Natural killer cell (primary cell): ENCODE results near the gene RABEPK. TPM values are rescaled to one million over a fixed set of nuclear protein-coding genes. Genes with fewer than 3 reads are reported as not detected.

ENCODE experiments used
- ATAC-seq, 3 donors: fragments of 150-1000 bp in 2 of 3; fragments of 200-7000 bp in 1 of 3; cut with Tn5 transposase; 1 replicate in 1 of 3; 2 replicates in 2 of 3; pipeline ENCODE4 v1.10.0; 2021; ENCODE audit warnings: mild to moderate bottlenecking in 2 of 3, moderate library complexity in 2 of 3
- DNase-seq, 2 donors: peaks; one replicate each; pipeline versions ENCODE4 v3.0.0 to v3.0.0-alpha.2; 2013 to 2021; ENCODE audit warnings: mixed read lengths in 1 of 2
- H3K27ac ChIP-seq: one replicate; pipeline ENCODE4 v1.5.1; 2013; ENCODE audit warnings: mild to moderate bottlenecking, low read length
- H3K27me3 ChIP-seq: one replicate; pipeline ENCODE4 v1.6.1; 2013; ENCODE audit warnings: low read length; ENCODE audit not compliant: control insufficient read depth, insufficient read depth
- H3K36me3 ChIP-seq: one replicate; pipeline ENCODE4 v1.6.1; 2013; ENCODE audit warnings: low read length; ENCODE audit not compliant: control insufficient read depth, insufficient read depth
- H3K4me1 ChIP-seq: one replicate; pipeline ENCODE4 v1.6.1; 2013; ENCODE audit warnings: low read length; ENCODE audit not compliant: control insufficient read depth, insufficient read depth
- H3K4me3 ChIP-seq: one replicate; pipeline ENCODE4 v1.5.1; 2013; ENCODE audit warnings: low read length
- H3K9me3 ChIP-seq: one replicate; pipeline ENCODE4 v1.6.1; 2013; ENCODE audit warnings: low read length; ENCODE audit not compliant: control insufficient read depth, insufficient read depth
- H3K27ac Mint-ChIP-seq, 2 donors: one replicate each; pipeline ENCODE4 v1.8.0; 2022; ENCODE audit warnings: mild to moderate bottlenecking in 2 of 2, mixed read lengths in 2 of 2, moderate library complexity in 1 of 2
- H3K27me3 Mint-ChIP-seq, 2 donors: one replicate each; pipeline ENCODE4 v1.8.0; 2022; ENCODE audit warnings: low read depth in 2 of 2, mixed read lengths in 2 of 2
- H3K36me3 Mint-ChIP-seq: one replicate; pipeline ENCODE4 v1.8.0; 2022; ENCODE audit warnings: mixed read lengths
- H3K4me1 Mint-ChIP-seq, 2 donors: one replicate each; pipeline ENCODE4 v1.8.0; 2022; ENCODE audit warnings: mixed read lengths in 2 of 2
- H3K4me3 Mint-ChIP-seq: one replicate; pipeline ENCODE4 v1.8.0; 2022; ENCODE audit warnings: mild to moderate bottlenecking, moderate library complexity, mixed read lengths
- H3K9me3 Mint-ChIP-seq, 2 donors: one replicate each; pipeline ENCODE4 v1.8.0; 2022; ENCODE audit warnings: mixed read lengths in 2 of 2
- CTCF ChIP-seq: fragments of 200-600 bp; IDR thresholded peaks from one replicate; pipeline ENCODE4 v1.8.0; 2022; ENCODE audit warnings: antibody characterized with exemption
- WGBS: methylation state at CpG from one replicate; pipeline ENCODE4 v1.1.7; 2013; ENCODE audit warnings: missing lambda C conversion rate; ENCODE audit not compliant: insufficient coverage; 5-methylcytosine and 5-hydroxymethylcytosine counted together
- intact Hi-C: fragments of 100-400 bp; cut with micrococcal nuclease; formaldehyde crosslinking; loops from one replicate; pipeline ENCODE4 v1.14.2; 2022
- total RNA-seq, 4 donors: library from RNA; stranded (reverse); fragments of 120-200 nt in 1 of 4; gene quantifications; one replicate each; pipeline versions ENCODE4 v1.2.3 to v1.2.4, GENCODE V29; 2013 to 2022

The RABEPK gene
- total RNA-seq, 3 donors from 2014 or later (not counting 1 experiment from before 2014, with no cell fraction given): 10.6 to 13.1 (median 11.8) TPM

DNA sequence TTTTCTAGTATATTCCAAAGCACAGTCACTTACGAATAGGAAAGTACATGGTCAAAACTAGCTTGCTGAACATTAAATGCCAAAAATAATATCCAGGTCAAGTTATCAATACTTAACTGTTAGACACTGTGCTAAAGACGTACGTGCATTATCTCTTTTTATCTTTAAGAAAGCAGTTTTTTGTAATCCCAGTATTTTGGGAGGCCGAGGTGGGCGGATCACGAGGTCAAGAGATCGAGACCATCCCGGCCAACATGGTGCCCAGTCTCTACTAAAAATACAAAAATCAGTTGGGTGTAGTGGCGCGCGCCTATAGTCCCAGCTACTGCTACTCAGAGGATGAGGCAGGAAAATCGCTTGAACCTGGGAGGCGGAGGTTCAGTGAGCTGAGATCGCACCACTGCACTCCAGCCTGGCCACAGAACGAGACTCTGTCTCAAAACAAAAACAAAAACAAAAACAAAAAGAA lies 43.5 kb downstream of the RABEPK start:
- Mint-ChIP-seq H3K36me3 (peaks cover 5% of the 10 kb centered on the region), H3K9me3 (no peaks in the 10 kb centered on the region), H3K4me3 (peak overlapping the region; percentile 50), H3K27ac (peak overlapping the region in 1 of 2 donors; percentile 70), H3K4me1 (peaks cover 30 to 34% of the 10 kb centered on the region in 2 donors), H3K27me3 (peaks cover 0 to 2% of the 10 kb centered on the region in 2 donors)
- Histone ChIP-seq H3K9me3 (no peaks in the 10 kb centered on the region), H3K36me3 (peaks cover 6% of the 10 kb centered on the region), H3K27me3 (no peaks in the 10 kb centered on the region), H3K27ac (no peak overlapping the region), H3K4me1 (peaks cover 22% of the 10 kb centered on the region), H3K4me3 (no peak overlapping the region)
- intact Hi-C loops: loop anchor here (10.0 kb wide), 1 partner anchor 379 kb away; the partner anchor contains the start of genes ARPC5L and RPL35
- no peak for DNase-seq
- 98% methylated on average over 15 of the region's 15 CpGs for WGBS
- no peak for ATAC-seq
- no peak for TF ChIP-seq CTCF

DNA sequence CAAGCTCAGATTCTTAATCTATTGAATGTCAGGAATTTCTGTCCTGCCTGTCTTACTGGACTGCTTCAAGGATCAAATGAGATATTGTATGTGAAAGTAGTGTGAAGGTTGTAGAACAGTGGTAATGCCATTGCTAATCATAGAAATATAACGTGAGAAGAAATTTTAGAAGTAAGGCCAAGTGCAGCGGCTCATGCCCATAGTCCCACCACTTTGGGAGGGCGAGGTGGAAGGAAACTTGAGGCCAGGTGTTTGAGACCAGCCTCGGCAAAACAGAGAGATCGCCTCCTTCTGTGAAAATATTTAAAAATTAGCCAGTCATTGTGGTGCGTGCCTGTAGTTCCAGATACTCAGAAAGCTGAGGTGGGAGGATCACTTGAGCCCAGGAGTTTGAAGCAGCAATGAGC lies 45.9 kb downstream of the RABEPK start:
- DNase-seq: no peak
- H3K27me3 Mint-ChIP-seq: peaks cover 0 to under 1% of the 10 kb centered on the region in 2 donors
- intact Hi-C loops: loop anchor here (10.0 kb wide), 1 partner anchor 381 kb away; the partner anchor contains the start of genes ARPC5L and RPL35
- H3K27ac Mint-ChIP-seq: no peak overlapping the region
- ATAC-seq: no peak
- peaks cover 12% of the 10 kb centered on the region for H3K4me1 ChIP-seq
- no peak overlapping the region for H3K27ac ChIP-seq
- H3K9me3 ChIP-seq: no peaks in the 10 kb centered on the region
- H3K9me3 Mint-ChIP-seq: no peaks in the 10 kb centered on the region
- no peak for TF ChIP-seq CTCF
- H3K36me3 Mint-ChIP-seq: no peaks in the 10 kb centered on the region
- 63% methylated on average over 6 of the region's 6 CpGs for WGBS
- no peaks in the 10 kb centered on the region for H3K27me3 ChIP-seq
- no peak overlapping the region for H3K4me3 ChIP-seq
- H3K4me1 Mint-ChIP-seq: peaks cover 11 to 12% of the 10 kb centered on the region in 2 donors
- no peak overlapping the region for H3K4me3 Mint-ChIP-seq
- H3K36me3 ChIP-seq: no peaks in the 10 kb centered on the region

DNA sequence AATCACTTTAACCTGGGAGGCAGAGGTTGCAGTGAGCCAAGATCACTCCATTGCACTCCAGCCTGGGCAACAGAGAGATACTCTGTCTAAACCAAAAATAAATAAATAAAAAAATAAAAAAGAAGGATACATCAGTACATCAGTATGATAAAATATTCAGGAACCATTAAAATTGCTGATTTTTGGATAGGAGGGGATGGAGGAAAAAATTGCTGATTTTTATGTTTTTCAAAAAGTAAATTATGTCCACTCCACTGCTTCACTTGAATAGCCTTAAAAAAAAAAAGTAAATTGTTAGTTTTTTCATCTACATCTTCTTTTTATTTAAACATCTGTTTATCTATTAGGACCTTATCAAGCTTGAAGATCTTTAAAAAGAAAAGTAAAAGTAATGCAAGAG lies 53.9 kb downstream of the RABEPK start:
- intact Hi-C loops: no loop called here
- DNase-seq: no peak
- Mint-ChIP-seq H3K27ac (no peak overlapping the region), H3K27me3 (no peaks in the 10 kb centered on the region), H3K4me3 (no peak overlapping the region), H3K4me1 (no peaks in the 10 kb centered on the region), H3K9me3 (no peaks in the 10 kb centered on the region), H3K36me3 (no peaks in the 10 kb centered on the region)
- Histone ChIP-seq H3K4me1 (no peaks in the 10 kb centered on the region), H3K9me3 (no peaks in the 10 kb centered on the region), H3K27ac (no peak overlapping the region), H3K27me3 (no peaks in the 10 kb centered on the region), H3K36me3 (no peaks in the 10 kb centered on the region), H3K4me3 (no peak overlapping the region)
- TF ChIP-seq CTCF: no peak
- no peak for ATAC-seq

DNA sequence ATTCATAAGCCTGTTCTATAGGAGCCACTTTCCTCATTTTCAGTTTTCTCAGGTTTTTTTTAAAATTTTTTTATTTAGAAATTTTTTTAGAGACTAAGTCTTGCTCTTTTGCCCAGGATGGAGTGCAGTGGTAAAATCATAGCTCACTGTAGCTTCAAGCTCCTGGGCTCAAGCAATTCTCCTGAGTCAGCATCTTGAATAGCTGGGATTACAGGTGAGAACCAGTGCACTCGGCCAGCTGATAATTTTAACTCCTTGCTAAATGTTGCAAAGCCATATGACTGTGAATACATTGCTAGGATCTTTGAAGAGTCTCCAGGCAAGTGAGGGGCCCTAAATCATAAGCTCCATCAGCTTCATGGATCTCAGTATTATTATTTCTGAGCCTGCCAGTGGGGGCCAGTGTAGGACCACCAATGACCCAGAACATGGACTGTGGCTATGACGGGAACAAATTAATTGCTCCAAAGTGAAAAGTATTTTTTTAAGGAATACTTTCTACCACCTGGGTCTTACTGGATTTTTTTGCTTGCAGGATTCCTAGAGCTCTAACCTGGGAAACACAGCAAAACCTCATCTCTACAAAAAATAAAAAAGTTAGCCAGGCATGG lies 55.5 kb downstream of the RABEPK start:
- H3K27ac ChIP-seq: no peak overlapping the region
- no peak overlapping the region for H3K4me3 ChIP-seq
- DNase-seq (peak in 1 of 2 donors; percentile 19), ATAC-seq (no peak)
- H3K27me3 ChIP-seq: no peaks in the 10 kb centered on the region
- no peak for TF ChIP-seq CTCF
- WGBS: 54% methylated on average over 2 of the region's 2 CpGs
- intact Hi-C loops: no loop called here
- H3K4me1 ChIP-seq: peaks cover 2% of the 10 kb centered on the region
- no peaks in the 10 kb centered on the region for H3K9me3 ChIP-seq
- H3K9me3 Mint-ChIP-seq: no peaks in the 10 kb centered on the region
- peaks cover 3 to 7% of the 10 kb centered on the region in 2 donors for H3K4me1 Mint-ChIP-seq
- H3K27me3 Mint-ChIP-seq: no peaks in the 10 kb centered on the region
- H3K36me3 ChIP-seq: no peaks in the 10 kb centered on the region
- H3K4me3 Mint-ChIP-seq: no peak overlapping the region
- H3K27ac Mint-ChIP-seq: no peak overlapping the region
- no peaks in the 10 kb centered on the region for H3K36me3 Mint-ChIP-seq
